NCI-H510A treated with DMSO at 0.1 percent for 48 hours (cell line): ENCODE data around the gene RIMBP2.

Experiments used
- DNase-seq: peaks from one replicate; lab custom pipeline; 2025; lab: John Stamatoyannopoulos, UW

RIMBP2 gene

DNA sequence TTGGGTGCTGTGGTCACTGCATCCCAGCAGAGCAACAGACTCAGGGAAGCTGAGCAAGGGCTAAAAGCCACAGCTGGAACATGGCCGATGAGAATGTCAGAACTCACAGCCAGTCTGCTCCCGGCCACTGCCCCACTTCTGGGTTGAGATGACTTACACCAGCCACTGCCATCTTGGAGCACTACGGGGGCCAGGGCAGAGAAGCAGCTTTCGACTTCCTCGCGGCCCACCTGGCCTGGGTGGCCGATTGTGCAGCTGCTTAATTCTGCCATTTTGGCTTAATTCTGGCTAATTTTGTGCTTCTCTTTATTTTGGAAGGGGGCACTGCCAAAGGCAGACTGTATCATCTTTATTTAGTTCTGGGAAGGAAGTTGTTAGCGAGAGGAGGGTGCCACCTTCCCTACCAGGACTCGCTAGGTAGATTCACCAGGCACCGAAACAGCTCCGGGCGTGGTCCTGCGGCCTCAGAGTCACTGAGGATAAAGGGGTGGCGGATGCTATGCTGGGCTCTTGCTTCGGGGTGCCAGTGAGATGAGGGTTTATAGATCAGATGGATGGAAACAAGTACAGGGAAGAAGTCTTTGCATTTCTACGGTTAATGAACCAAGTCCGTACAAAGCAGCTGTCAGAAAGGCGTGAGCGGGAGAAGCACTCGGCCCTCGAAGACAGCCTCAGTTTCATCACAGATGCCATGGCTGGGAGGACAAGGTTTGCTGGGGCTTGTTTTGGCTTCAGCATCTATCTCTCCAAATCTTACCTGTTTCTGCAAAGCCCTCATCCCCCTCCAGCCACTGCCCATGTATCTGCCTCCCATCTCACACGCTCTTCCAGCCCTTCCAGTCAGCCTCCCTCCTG is 230.6 kb downstream of the RIMBP2 start:
- no peak for DNase-seq

- DNase-seq, result no peak
These were observed 231.9 kb downstream of the RIMBP2 start for GRCh38 chr12:130484221-130484620.

- no peak for DNase-seq
These were observed 232.4 kb downstream of the RIMBP2 start for GRCh38 chr12:130483616-130484180.

DNA sequence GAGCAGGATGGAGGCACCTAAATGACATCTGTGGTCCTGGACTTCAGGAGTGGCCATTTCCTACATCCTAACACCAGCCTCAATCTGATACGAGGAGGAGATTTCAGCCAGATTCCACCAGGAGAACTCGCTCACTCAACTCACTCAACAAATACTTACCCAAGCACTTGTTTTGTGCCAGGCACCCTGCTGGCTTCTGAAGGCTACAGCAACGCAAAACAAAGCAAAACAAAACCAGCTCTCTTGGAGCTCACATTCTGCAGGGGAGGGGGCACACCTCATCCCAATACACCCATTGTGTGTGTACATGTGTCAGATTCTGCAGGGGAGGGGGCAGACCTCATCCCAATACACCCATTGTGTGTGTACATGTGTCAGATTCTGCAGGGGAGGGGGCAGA is 233.7 kb downstream of the RIMBP2 start:
- peak; percentile 70 for DNase-seq

- DNase-seq, result no peak
These were observed 234.7 kb downstream of the RIMBP2 start for GRCh38 chr12:130481392-130481879.

- peak; percentile 21 for DNase-seq
These were observed 235.2 kb downstream of the RIMBP2 start for GRCh38 chr12:130480887-130481286.

GRCh38 chr12:130480231-130480630 is 235.9 kb downstream of the RIMBP2 start:
- no peak for DNase-seq

DNA sequence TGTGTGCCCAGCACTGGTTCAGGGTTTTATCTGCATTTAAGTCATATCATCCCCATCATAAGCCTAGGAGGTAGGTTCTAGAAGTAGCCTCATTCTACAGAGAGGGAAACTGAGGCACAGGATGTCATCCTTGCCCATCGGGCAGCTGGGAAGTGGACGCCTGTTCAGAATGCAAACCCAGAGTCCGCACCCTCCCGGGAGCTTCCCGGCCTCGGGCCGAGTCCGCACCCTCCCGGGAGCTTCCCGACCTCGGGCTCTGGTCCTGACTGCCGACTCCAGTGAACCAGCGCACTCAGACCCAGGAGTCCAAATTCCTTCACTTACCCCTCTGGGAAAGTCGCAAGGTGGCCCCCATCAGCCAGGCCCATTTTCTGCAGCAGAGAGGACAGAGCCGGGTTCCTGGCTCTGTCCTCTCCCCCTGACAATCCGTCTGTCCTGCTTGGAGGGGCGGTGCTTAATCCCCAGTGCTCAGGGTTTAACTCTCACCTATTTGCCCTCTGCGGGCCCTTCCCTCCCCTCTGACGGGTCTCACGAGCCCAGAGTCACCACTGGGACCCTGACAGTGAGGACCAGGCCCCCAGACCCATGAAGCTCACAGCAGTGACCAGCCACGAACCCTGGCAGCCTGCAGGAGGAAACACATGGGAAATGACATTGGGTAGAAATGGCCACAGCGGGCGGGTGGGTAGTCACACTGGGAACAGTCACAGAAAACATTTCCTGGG is 236.5 kb downstream of the RIMBP2 start:
- no peak for DNase-seq

- DNase-seq, result no peak
These were observed 237.3 kb downstream of the RIMBP2 start for GRCh38 chr12:130478786-130479185.

DNA sequence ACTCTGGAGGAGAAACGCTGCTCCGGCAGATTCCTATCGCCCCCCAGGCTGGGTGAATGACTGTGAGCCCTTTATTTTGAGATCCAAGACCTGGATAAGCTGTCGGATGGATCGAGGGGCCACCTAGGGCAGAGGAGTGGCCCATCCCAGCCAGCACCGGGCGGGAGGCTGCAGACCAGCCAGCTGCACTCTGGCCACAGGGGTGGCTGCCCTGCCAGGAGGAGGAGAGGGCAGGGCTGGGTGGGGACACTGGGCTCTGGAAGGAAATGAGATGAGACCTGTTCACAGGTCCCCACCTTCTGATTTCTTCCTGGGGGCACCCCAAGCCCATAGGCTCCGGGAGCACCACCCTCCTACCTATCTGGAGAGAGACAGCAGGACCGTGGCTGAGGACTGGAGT is 238.4 kb downstream of the RIMBP2 start:
- DNase-seq, result no peak

- DNase-seq, result no peak
These were observed 238.8 kb downstream of the RIMBP2 start for GRCh38 chr12:130477266-130477665.

GRCh38 chr12:130476451-130477135 is 239.5 kb downstream of the RIMBP2 start:
- no peak for DNase-seq

- no peak for DNase-seq
These were observed 241.4 kb downstream of the RIMBP2 start for GRCh38 chr12:130474599-130475269.

DNA sequence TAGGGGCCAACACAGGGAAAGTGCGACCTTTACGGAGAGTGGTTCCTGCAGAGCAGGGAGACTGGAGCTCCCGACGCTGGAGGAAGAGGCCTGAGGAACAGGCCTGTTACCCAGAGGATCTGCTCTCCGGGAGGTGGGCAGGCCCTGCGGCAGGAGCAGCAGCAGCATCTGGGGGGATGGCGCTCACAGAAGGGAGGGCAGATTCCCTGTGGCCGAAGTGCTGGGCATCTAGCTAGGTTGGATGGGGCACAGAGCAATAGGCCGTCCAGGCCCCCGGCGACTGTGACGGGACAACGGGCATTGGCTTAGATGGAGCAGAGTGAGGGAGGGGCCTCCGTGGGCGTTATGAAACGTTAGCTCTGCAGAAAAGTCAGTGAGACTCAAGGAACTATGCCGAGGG is 242.8 kb downstream of the RIMBP2 start:
- no peak for DNase-seq

DNA sequence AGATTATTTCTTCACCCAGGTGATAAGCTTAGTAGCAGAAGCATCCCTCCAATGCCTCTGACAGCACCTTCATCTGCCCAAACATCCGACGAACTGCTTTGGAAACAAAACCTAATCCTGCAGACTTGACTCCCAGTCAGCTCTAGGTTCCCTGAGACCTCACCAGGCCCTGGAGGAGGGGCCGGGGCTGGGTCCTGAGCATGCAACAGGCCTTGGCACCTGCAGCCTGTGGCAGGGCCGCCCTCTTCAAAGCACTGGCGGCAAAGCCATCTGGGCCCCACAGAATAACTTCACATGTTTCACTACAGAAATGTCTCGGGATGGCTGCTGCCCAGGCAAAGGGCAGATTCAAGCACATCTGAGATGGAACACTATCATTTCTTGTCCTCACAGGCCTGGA is 245.1 kb downstream of the RIMBP2 start:
- DNase-seq, result no peak

DNA sequence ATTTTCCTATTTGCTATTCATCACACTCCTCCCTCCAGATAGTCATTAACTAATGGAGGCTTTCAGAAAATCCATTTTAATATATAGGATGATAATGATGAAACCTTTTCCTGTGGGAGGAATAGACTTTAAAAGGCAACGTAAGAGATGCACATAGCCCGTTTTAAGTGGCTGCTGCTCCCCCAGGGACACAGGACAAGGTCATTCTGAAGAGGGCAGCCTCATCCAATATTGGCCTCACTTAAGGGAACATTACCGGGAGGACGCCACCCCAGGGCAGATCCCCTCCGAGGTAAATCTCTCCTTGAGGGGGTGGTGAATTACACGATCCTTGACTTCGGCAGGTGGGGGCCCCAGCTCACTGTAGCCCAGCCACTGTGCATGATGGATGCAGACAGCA is 246.5 kb downstream of the RIMBP2 start:
- no peak for DNase-seq

- no peak for DNase-seq
These were observed 247.3 kb downstream of the RIMBP2 start for GRCh38 chr12:130468700-130469245.

- DNase-seq, result no peak
These were observed 247.9 kb downstream of the RIMBP2 start for GRCh38 chr12:130468186-130468585.

GRCh38 chr12:130465626-130466025 is 250.5 kb downstream of the RIMBP2 start:
- DNase-seq, result no peak

GRCh38 chr12:130465046-130465445 is 251.1 kb downstream of the RIMBP2 start:
- DNase-seq, result no peak
